ENCODE data around the gene DPP9. TPM values are rescaled to one million over a fixed set of nuclear protein-coding genes. Genes with fewer than 3 reads are reported as not detected.

DPP9 gene
- total and polyA plus RNA-seq, 2 of the 8 experiments (the other 6 are each of a cell fraction or from before 2014, with no cell fraction given): 11.6 to 40.7 TPM

DNA sequence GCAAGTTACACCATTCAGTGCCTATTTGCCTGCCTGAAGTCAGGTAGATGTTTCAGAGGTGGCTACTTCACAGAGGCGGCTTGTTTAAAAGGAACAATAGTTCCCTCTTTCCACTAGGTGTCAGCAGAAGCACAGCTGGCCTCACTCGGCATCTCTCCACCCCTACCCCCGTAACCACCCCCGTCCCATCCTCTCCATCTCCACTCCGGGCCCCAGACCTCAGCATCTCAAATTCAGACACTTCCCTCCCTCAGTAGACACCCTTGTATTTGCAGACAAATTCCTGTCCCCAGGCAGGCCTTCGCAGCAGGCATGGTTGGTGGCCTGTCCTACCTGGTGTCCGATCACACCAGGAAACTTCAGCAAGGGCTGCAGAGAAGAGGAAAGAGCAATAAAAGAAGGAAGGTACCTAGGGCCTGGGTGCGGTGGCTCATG lies 9.1 kb upstream of the DPP9 start:
- Histone ChIP-seq H3K27me3 (replicated peaks in 1 of 4; ENCODE audit: control insufficient read depth in 3 of 4, extremely low read depth in 1 of 4, insufficient read depth in 3 of 4, low read length in 3 of 4) (no peaks in the 10 kb centered on the region), H3K27ac (ENCODE audit: low read depth, low read length) (no peak overlapping the region), H3K14ac (ENCODE audit: insufficient read length) (no peak overlapping the region), H3K4ac (replicated peaks; ENCODE audit: insufficient read length, low read depth, low read length) (no peak overlapping the region), H3K18ac (ENCODE audit: extremely low read depth, low read length) (no peak overlapping the region), H2BK20ac (ENCODE audit: low read length) (no peak overlapping the region), H3K4me1 (replicated peaks in 1 of 4; ENCODE audit: control insufficient read depth in 3 of 4, insufficient read depth in 4 of 4, low read length in 3 of 4) (no peaks in the 10 kb centered on the region), H3K23me2 (ENCODE audit: low read depth, low read length) (no peaks in the 10 kb centered on the region), H3K56ac (replicated peaks; ENCODE audit: insufficient read length, low read depth, low read length) (no peak overlapping the region), H3K9ac (replicated peaks in 1 of 4; ENCODE audit: extremely low read depth in 1 of 4, low read depth in 3 of 4, low read length in 3 of 4) (no peak overlapping the region), H3K79me2 (ENCODE audit: control insufficient read depth in 1 of 2, insufficient read depth in 2 of 2, low read length in 2 of 2) (no peaks in the 10 kb centered on the region), H3K79me1 (ENCODE audit: low read depth, low read length) (no peaks in the 10 kb centered on the region), H3K4me2 (ENCODE audit: insufficient read depth in 1 of 2, low read depth in 2 of 2, low read length in 2 of 2) (peak overlapping the region in 1 of 2 experiments; percentile 41; a peak in 2 of 4 replicates), H2BK120ac (replicated peaks; ENCODE audit: low read depth, low read length) (no peak overlapping the region), H2AK5ac (ENCODE audit: low read depth, low read length) (no peak overlapping the region), H2BK15ac (ENCODE audit: low read length) (no peak overlapping the region), H3K9me3 (ENCODE audit: insufficient read depth in 2 of 2, low read depth in 1 of 2, low read length in 1 of 2) (no peaks in the 10 kb centered on the region), H2BK12ac (ENCODE audit: low read depth, low read length) (no peak overlapping the region), H3K4me3 (ENCODE audit: extremely low read depth in 1 of 4, insufficient read depth in 2 of 4, low read depth in 3 of 4, low read length in 4 of 4) (peak overlapping the region in 1 of 4 experiments; percentile 40; a peak in 1 of 8 replicates), H4K5ac (ENCODE audit: insufficient read length, low read depth, low read length) (no peak overlapping the region), H3K23ac (ENCODE audit: insufficient read length) (no peak overlapping the region), H4K20me1 (replicated peaks in 1 of 2; ENCODE audit: control insufficient read depth in 1 of 2, insufficient read depth in 2 of 2, low read length in 2 of 2) (no peaks in the 10 kb centered on the region), H4K8ac (ENCODE audit: extremely low read depth, insufficient read depth, low read length) (0 out of 2 replicates have a peak overlapping the region, but pooled peaks have one; percentile 54), H2AFZ (ENCODE audit: low read length) (peak overlapping the region; percentile 94), H3K36me3 (ENCODE audit: control insufficient read depth in 2 of 4, insufficient read depth in 4 of 4, low read length in 3 of 4) (no peaks in the 10 kb centered on the region), H2BK5ac (ENCODE audit: low read depth, low read length) (no peak overlapping the region), H4K91ac (replicated peaks; ENCODE audit: insufficient read length, low read length) (no peak overlapping the region)
- FAIRE-seq (peak; percentile 90), DNase-seq (ENCODE audit: low read depth in 1 of 2, low spot score in 2 of 2) (peak in 1 of 2 experiments; percentile 66)
- CTCF ChIA-PET (ENCODE audit: partially characterized antibody): interaction anchor here (0.6 to 19.1 kb wide), 22 partner anchors 8 to 368 kb away, joined by 3 to 212 read pairs (median 8); partner anchors contain the start of gene FEM1A
- POLR2A ChIA-PET (ENCODE audit: partially characterized antibody): interaction anchor here (0.7 to 1.6 kb wide), 4 partner anchors 42 to 62 kb away, joined by 3 to 9 read pairs (median 3); partner anchors contain the start of gene FEM1A
- 32% methylated on average over 8 of the region's 8 CpGs; no CpG with 5 or more reads in 1 of the 2 experiments for WGBS, 2 experiments (ENCODE audit: extremely low coverage in 1 of 2, insufficient coverage in 1 of 2, insufficient read length in 1 of 2, insufficient replicate concordance in 2 of 2, low coverage in 1 of 2, low lambda C conversion rate in 2 of 2, missing lambda C conversion rate in 1 of 2)
- TF ChIP-seq CEBPB (IDR thresholded peaks at IDR 0.05; ENCODE audit: low read depth, low read length): no peak
- TF ChIP-seq, protein P1, sequence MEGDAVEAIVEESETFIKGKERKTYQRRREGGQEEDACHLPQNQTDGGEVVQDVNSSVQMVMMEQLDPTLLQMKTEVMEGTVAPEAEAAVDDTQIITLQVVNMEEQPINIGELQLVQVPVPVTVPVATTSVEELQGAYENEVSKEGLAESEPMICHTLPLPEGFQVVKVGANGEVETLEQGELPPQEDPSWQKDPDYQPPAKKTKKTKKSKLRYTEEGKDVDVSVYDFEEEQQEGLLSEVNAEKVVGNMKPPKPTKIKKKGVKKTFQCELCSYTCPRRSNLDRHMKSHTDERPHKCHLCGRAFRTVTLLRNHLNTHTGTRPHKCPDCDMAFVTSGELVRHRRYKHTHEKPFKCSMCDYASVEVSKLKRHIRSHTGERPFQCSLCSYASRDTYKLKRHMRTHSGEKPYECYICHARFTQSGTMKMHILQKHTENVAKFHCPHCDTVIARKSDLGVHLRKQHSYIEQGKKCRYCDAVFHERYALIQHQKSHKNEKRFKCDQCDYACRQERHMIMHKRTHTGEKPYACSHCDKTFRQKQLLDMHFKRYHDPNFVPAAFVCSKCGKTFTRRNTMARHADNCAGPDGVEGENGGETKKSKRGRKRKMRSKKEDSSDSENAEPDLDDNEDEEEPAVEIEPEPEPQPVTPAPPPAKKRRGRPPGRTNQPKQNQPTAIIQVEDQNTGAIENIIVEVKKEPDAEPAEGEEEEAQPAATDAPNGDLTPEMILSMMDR (IDR thresholded peaks at IDR 0.05; ENCODE audit: control extremely low read depth in 1 of 3, insufficient read depth in 1 of 3, low read depth in 1 of 3, low read length in 3 of 3): peak; percentile 65 to 92 (median 75)
- peak; percentile 91 to 94 for TF ChIP-seq RAD21 (IDR thresholded peaks at IDR 0.05 in 1 of 2, conservative IDR thresholded peaks at IDR 0.05 in 1 of 2; ENCODE audit: low read depth in 2 of 2, low read length in 2 of 2)
